MM.1S (cell line): ENCODE measurements around the gene LHX4.

Source experiments
- DNase-seq: peaks from one replicate; pipeline ENCODE4 v3.0.0-alpha.2; 2015
- H2AFZ ChIP-seq: fragments of 300-600 bp; sonication (generic); 2 replicates; pipeline ENCODE4 v1.6.0; 2016; ENCODE audit warnings: antibody characterized with exemption, low read length
- H3F3A ChIP-seq: fragments of 300-600 bp; sonication (generic); 2 replicates; pipeline ENCODE4 v1.6.1; 2016; ENCODE audit warnings: mild to moderate bottlenecking, antibody characterized with exemption, low read length, moderate library complexity, mixed read lengths; ENCODE audit not compliant: insufficient read depth
- H3K27ac ChIP-seq: fragments of 300-600 bp; sonication (generic); 2 replicates; pipeline ENCODE4 v1.5.1; 2016; ENCODE audit warnings: mild to moderate bottlenecking, low read length
- H3K27me3 ChIP-seq: fragments of 300-600 bp; sonication (generic); replicated peaks from 2 replicates; pipeline ENCODE4 v1.6.0; 2016; ENCODE audit warnings: low read length; ENCODE audit not compliant: insufficient read depth
- H3K36me3 ChIP-seq: fragments of 300-600 bp; sonication (generic); replicated peaks from 2 replicates; pipeline ENCODE4 v1.6.1; 2016; ENCODE audit warnings: mild to moderate bottlenecking, low read length, mixed read lengths; ENCODE audit not compliant: insufficient read depth
- H3K4me1 ChIP-seq: fragments of 300-600 bp; sonication (generic); 2 replicates; pipeline ENCODE4 v1.6.1; 2016; ENCODE audit warnings: low read length, mixed read lengths
- H3K4me2 ChIP-seq: fragments of 300-600 bp; sonication (generic); 2 replicates; pipeline ENCODE4 v1.6.0; 2016; ENCODE audit warnings: low read depth, low read length
- H3K4me3 ChIP-seq: fragments of 300-600 bp; sonication (generic); 2 replicates; pipeline ENCODE4 v1.5.1; 2016; ENCODE audit warnings: low read length, mixed read lengths
- H3K79me2 ChIP-seq: fragments of 300-600 bp; sonication (generic); 2 replicates; pipeline ENCODE4 v1.6.1; 2016; ENCODE audit warnings: mixed run types, low read length, mixed read lengths
- H3K9ac ChIP-seq: fragments of 300-600 bp; sonication (generic); 2 replicates; pipeline ENCODE4 v1.6.1; 2016; ENCODE audit warnings: low read length, mixed read lengths
- H3K9me2 ChIP-seq: fragments of 300-600 bp; sonication (generic); replicated peaks from 2 replicates; pipeline ENCODE4 v1.6.1; 2016; ENCODE audit warnings: mild to moderate bottlenecking, low read length, mixed read lengths; ENCODE audit not compliant: insufficient read depth
- H3K9me3 ChIP-seq: fragments of 300-600 bp; sonication (generic); replicated peaks from 2 replicates; pipeline ENCODE4 v1.6.1; 2016; ENCODE audit warnings: mild to moderate bottlenecking, low read length, mixed read lengths; ENCODE audit not compliant: insufficient read depth
- H4K20me1 ChIP-seq: fragments of 300-600 bp; sonication (generic); 2 replicates; pipeline ENCODE4 v1.6.1; 2016; ENCODE audit warnings: mild to moderate bottlenecking, low read length, moderate library complexity, mixed read lengths; ENCODE audit not compliant: insufficient read depth
- CTCF ChIP-seq: fragments of 300-600 bp; sonication (generic); IDR thresholded peaks from 2 replicates; pipeline ENCODE4 v1.5.1; 2016; ENCODE audit warnings: antibody characterized with exemption, low read length, mixed read lengths
- EZH2 ChIP-seq: fragments of 300-600 bp; sonication (generic); optimal IDR thresholded peaks from 2 replicates; pipeline ENCODE3; 2017; ENCODE audit warnings: low read depth, mild to moderate bottlenecking, antibody characterized with exemption, low read length, mixed read lengths
- EZH2phosphoT487 ChIP-seq: fragments of 300-600 bp; sonication (generic); IDR thresholded peaks from 2 replicates; pipeline ENCODE4 v1.6.1; 2018; ENCODE audit warnings: antibody characterized with exemption, low read length

The LHX4 gene

DNA sequence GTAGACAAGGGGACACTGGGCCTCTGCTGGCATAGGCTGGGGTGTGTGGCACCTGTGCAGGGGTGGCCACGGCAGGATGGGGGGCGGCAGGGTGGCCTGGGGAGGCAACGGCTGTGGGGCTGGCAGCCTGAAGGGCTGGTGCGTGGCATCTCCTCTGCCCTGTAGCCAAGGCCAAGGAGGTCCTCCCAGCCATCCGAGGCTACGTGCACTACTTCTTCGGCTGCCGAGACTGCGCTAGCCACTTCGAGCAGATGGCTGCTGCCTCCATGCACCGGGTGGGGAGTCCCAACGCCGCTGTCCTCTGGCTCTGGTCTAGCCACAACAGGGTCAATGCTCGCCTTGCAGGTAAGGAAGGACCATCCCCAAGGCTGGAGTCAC, 36.0 kb upstream of the LHX4 start:
- no peaks in the 10 kb centered on the region for H4K20me1 ChIP-seq
- no peaks in the 10 kb centered on the region for H3F3A ChIP-seq
- H3K4me1 ChIP-seq: no peaks in the 10 kb centered on the region
- H3K4me3 ChIP-seq: no peak overlapping the region
- no peak for DNase-seq
- no peak overlapping the region for H3K27ac ChIP-seq
- H3K79me2 ChIP-seq: no peaks in the 10 kb centered on the region
- H2AFZ ChIP-seq: no peak overlapping the region
- no peak overlapping the region for H3K4me2 ChIP-seq
- no peaks in the 10 kb centered on the region for H3K9me2 ChIP-seq
- no peak overlapping the region for H3K9ac ChIP-seq
- H3K9me3 ChIP-seq: no peaks in the 10 kb centered on the region
- no peaks in the 10 kb centered on the region for H3K36me3 ChIP-seq
- TF ChIP-seq EZH2 (no peak), CTCF (no peak), EZH2phosphoT487 (no peak)
- H3K27me3 ChIP-seq: no peaks in the 10 kb centered on the region

- no peak overlapping the region for H2AFZ ChIP-seq
- no peaks in the 10 kb centered on the region for H3F3A ChIP-seq
- H3K4me2 ChIP-seq: no peak overlapping the region
- no peak overlapping the region for H3K27ac ChIP-seq
- no peak overlapping the region for H3K9ac ChIP-seq
- no peaks in the 10 kb centered on the region for H3K9me3 ChIP-seq
- no peaks in the 10 kb centered on the region for H3K27me3 ChIP-seq
- H4K20me1 ChIP-seq: no peaks in the 10 kb centered on the region
- H3K79me2 ChIP-seq: no peaks in the 10 kb centered on the region
- H3K9me2 ChIP-seq: no peaks in the 10 kb centered on the region
- TF ChIP-seq CTCF (no peak), EZH2phosphoT487 (no peak), EZH2 (no peak)
- H3K4me3 ChIP-seq: no peak overlapping the region
- H3K4me1 ChIP-seq: no peaks in the 10 kb centered on the region
- H3K36me3 ChIP-seq: no peaks in the 10 kb centered on the region
- DNase-seq: no peak
Observed at GRCh38 chr1:180194546-180195207, 35.4 kb upstream of the LHX4 start.

DNA sequence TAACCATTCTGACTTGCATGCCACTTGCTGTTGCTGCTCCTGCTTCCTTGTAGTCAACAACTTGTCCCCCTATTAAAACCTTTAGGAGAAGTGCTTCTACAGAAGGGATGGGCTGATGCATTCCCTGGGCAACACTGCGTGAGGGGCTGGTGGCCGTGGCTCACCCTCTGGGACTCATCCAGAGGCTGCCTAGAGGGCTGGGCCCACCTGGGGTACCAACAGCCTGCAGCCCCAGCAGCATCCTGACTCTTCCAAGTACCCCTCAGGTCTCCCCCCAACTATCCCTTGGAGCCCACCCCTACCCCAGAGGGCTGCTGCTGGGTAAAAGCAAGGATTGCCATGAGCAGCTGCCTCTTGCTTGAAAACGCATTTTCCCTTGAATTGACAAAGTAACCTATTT, 34.7 kb upstream of the LHX4 start:
- Histone ChIP-seq H3K27ac (no peak overlapping the region), H3K36me3 (no peaks in the 10 kb centered on the region), H4K20me1 (no peaks in the 10 kb centered on the region), H3K27me3 (no peaks in the 10 kb centered on the region), H3K4me3 (no peak overlapping the region), H3K9me3 (no peaks in the 10 kb centered on the region), H3K79me2 (no peaks in the 10 kb centered on the region), H3F3A (no peaks in the 10 kb centered on the region), H3K9ac (no peak overlapping the region), H3K4me1 (no peaks in the 10 kb centered on the region), H2AFZ (no peak overlapping the region), H3K9me2 (no peaks in the 10 kb centered on the region), H3K4me2 (no peak overlapping the region)
- TF ChIP-seq EZH2 (no peak), CTCF (no peak), EZH2phosphoT487 (no peak)
- no peak for DNase-seq
